MCF 10A (cell line): ENCODE results near the gene MACC1. TPM values are rescaled to one million over a fixed set of nuclear protein-coding genes. Genes with fewer than 3 reads are reported as not detected.

Source experiments
- BruUV-seq: library from RNA; stranded (reverse); fragments of 400-500 nt; replicated peaks from 2 replicates; lab custom pipeline; 2021; lab: Mats Ljungman, UMichigan
- CTCF ChIA-PET: fragments of 300-600 bp; sonication (Branson Sonifier 250); formaldehyde crosslinking; extraction: SDS; loops from one replicate; lab custom pipeline; 2021; ENCODE audit warnings: antibody characterized with exemption, inconsistent platforms; lab: Yijun Ruan, JAX
- POLR2A ChIA-PET: fragments of 300-600, 350-650 bp; sonication (Branson Sonifier 250); formaldehyde crosslinking; extraction: SDS; loops from one replicate; lab custom pipeline; 2020; ENCODE audit warnings: antibody characterized with exemption, inconsistent platforms; lab: Yijun Ruan, JAX
- DNase-seq: peaks from one replicate; pipeline ENCODE4 v3.0.0-alpha.2; 2018; ENCODE audit not compliant: unreplicated experiment
- H3K27ac Mint-ChIP-seq: one replicate; pipeline ENCODE4 v1.8.0; 2022; ENCODE audit warnings: mild to moderate bottlenecking, low read depth, mixed read lengths; ENCODE audit not compliant: unreplicated experiment
- H3K27me3 Mint-ChIP-seq: one replicate; pipeline ENCODE4 v1.8.0; 2022; ENCODE audit warnings: mixed read lengths; ENCODE audit not compliant: insufficient read depth, unreplicated experiment
- H3K36me3 Mint-ChIP-seq: one replicate; pipeline ENCODE4 v1.8.0; 2022; ENCODE audit warnings: mild to moderate bottlenecking, moderate library complexity, mixed read lengths; ENCODE audit not compliant: insufficient read depth, unreplicated experiment
- H3K4me1 Mint-ChIP-seq: one replicate; pipeline ENCODE4 v1.8.0; 2022; ENCODE audit warnings: mixed read lengths; ENCODE audit not compliant: insufficient read depth, unreplicated experiment
- H3K4me3 Mint-ChIP-seq: one replicate; pipeline ENCODE4 v1.8.0; 2022; ENCODE audit warnings: mild to moderate bottlenecking, moderate library complexity, mixed read lengths; ENCODE audit not compliant: unreplicated experiment
- H3K9me3 Mint-ChIP-seq: one replicate; pipeline ENCODE4 v1.8.0; 2022; ENCODE audit warnings: mixed read lengths; ENCODE audit not compliant: unreplicated experiment
- CTCF ChIP-seq: fragments of 200-600 bp; IDR thresholded peaks from one replicate; pipeline ENCODE4 v1.8.0; 2022; ENCODE audit warnings: antibody characterized with exemption, mild to moderate bottlenecking; ENCODE audit not compliant: unreplicated experiment
- intact Hi-C: fragments of 100-400 bp; cut with micrococcal nuclease; formaldehyde crosslinking; loops from 2 replicates; pipeline ENCODE4 v1.14.1; 2022
- total RNA-seq: library from RNA; stranded (reverse); gene quantifications from 2 replicates; pipeline ENCODE4 v1.2.3, GENCODE V29; 2022

MACC1 gene
- total RNA-seq, 1 experiment from 2014 or later: 0.14 TPM

GRCh38 chr7:20219062-20219445, 1.9 kb upstream of the MACC1 start:
- POLR2A ChIA-PET: no interaction called here
- Mint-ChIP-seq H3K9me3 (no peaks in the 10 kb centered on the region), H3K36me3 (no peaks in the 10 kb centered on the region), H3K27me3 (no peaks in the 10 kb centered on the region), H3K27ac (no peak overlapping the region), H3K4me1 (peaks cover 45% of the 10 kb centered on the region), H3K4me3 (no peak overlapping the region)
- TF ChIP-seq CTCF: no peak
- no TSS peak for BruUV-seq
- CTCF ChIA-PET: interaction anchor here (0.6 to 1.4 kb wide), 3 partner anchors 81 to 850 kb away, joined by 3 to 5 read pairs (median 3); no protein-coding TSS in a partner anchor
- intact Hi-C loops: loop anchor here (2.0 kb wide), 1 partner anchor 40 kb away; no protein-coding TSS in a partner anchor
- no peak for DNase-seq

- POLR2A ChIA-PET: interaction anchor here (1.0 kb wide), 1 partner anchor 260 kb away, joined by 3 read pairs; no protein-coding TSS in a partner anchor
- Mint-ChIP-seq H3K4me3 (no peak overlapping the region), H3K27ac (no peak overlapping the region)
Observed at GRCh38 chr7:20218279-20218678, 1.1 kb upstream of the MACC1 start.

GRCh38 chr7:20216406-20217036, 663 bp downstream of the MACC1 start:
- H3K4me3 Mint-ChIP-seq: no peak overlapping the region
- CTCF ChIA-PET: interaction anchor here (0.6 kb wide), 1 partner anchor 9 kb away, joined by 3 read pairs; no protein-coding TSS in a partner anchor
- no peak overlapping the region for H3K27ac Mint-ChIP-seq
- no peaks in the 10 kb centered on the region for H3K36me3 Mint-ChIP-seq
- POLR2A ChIA-PET: interaction anchor here (1.1 kb wide), 1 partner anchor 10 kb away, joined by 4 read pairs; no protein-coding TSS in a partner anchor
- no TSS peak for BruUV-seq
- no peaks in the 10 kb centered on the region for H3K9me3 Mint-ChIP-seq
- intact Hi-C loops: no loop called here
- no peak for TF ChIP-seq CTCF
- no peaks in the 10 kb centered on the region for H3K27me3 Mint-ChIP-seq
- DNase-seq: no peak
- peaks cover 45% of the 10 kb centered on the region for H3K4me1 Mint-ChIP-seq

More at GRCh38 chr7:20218279-20218678, 1.1 kb upstream of the MACC1 start:
- no peaks in the 10 kb centered on the region for H3K9me3 Mint-ChIP-seq
- DNase-seq: no peak
- CTCF ChIA-PET: interaction anchor here (0.6 to 1.0 kb wide), 3 partner anchors 16 to 1800 kb away, joined by 3 to 5 read pairs (median 3); no protein-coding TSS in a partner anchor
- no peaks in the 10 kb centered on the region for H3K27me3 Mint-ChIP-seq
- H3K36me3 Mint-ChIP-seq: no peaks in the 10 kb centered on the region
- TF ChIP-seq CTCF: no peak
- BruUV-seq: no TSS peak
- intact Hi-C loops: loop anchor here (2.0 kb wide), 1 partner anchor 41 kb away; no protein-coding TSS in a partner anchor
- peaks cover 45% of the 10 kb centered on the region for H3K4me1 Mint-ChIP-seq

- Mint-ChIP-seq H3K27ac (no peak overlapping the region), H3K4me1 (peaks cover 35% of the 10 kb centered on the region), H3K36me3 (no peaks in the 10 kb centered on the region), H3K27me3 (no peaks in the 10 kb centered on the region), H3K9me3 (no peaks in the 10 kb centered on the region), H3K4me3 (no peak overlapping the region)
- ChIA-PET CTCF (no interaction called here), POLR2A (no interaction called here)
- intact Hi-C loops: no loop called here
- no peak for DNase-seq
- BruUV-seq: no TSS peak
- TF ChIP-seq CTCF: no peak
Observed at GRCh38 chr7:20214921-20215669, 2.1 kb downstream of the MACC1 start.
